Measurements from ENCODE around the gene SERPINA1.

Gene SERPINA1

GRCh38 chr14:94382716-94383596, 5.4 kb downstream of the SERPINA1 start:
- DNase-seq (ENCODE audit: low read depth in 2 of 2), result no peak

- no peak for DNase-seq (ENCODE audit: low read depth in 2 of 2)
These were observed 6.2 kb downstream of the SERPINA1 start for GRCh38 chr14:94382099-94382715.

- no peak for DNase-seq (ENCODE audit: low read depth in 2 of 2)
These were observed 7.0 kb downstream of the SERPINA1 start for GRCh38 chr14:94381149-94382030.

GRCh38 chr14:94380225-94381148, 7.9 kb downstream of the SERPINA1 start:
- DNase-seq (ENCODE audit: low read depth in 2 of 2), result no peak

GRCh38 chr14:94379291-94380224, 8.8 kb downstream of the SERPINA1 start:
- no peak for DNase-seq (ENCODE audit: low read depth in 2 of 2)

- no peak for DNase-seq (ENCODE audit: low read depth in 2 of 2)
These were observed 9.7 kb downstream of the SERPINA1 start for GRCh38 chr14:94378527-94379290.

- DNase-seq (ENCODE audit: low read depth in 2 of 2), result no peak
These were observed 10.4 kb downstream of the SERPINA1 start for GRCh38 chr14:94377866-94378470.

GRCh38 chr14:94376976-94377865, 11.2 kb downstream of the SERPINA1 start:
- no peak for DNase-seq (ENCODE audit: low read depth in 2 of 2)

GRCh38 chr14:94376108-94376975, 12.1 kb downstream of the SERPINA1 start:
- no peak for DNase-seq (ENCODE audit: low read depth in 2 of 2)

GRCh38 chr14:94375552-94376107, 12.8 kb downstream of the SERPINA1 start:
- DNase-seq (ENCODE audit: low read depth in 2 of 2), result no peak

- no peak for DNase-seq (ENCODE audit: low read depth in 2 of 2)
These were observed 13.6 kb downstream of the SERPINA1 start for GRCh38 chr14:94374749-94375260.

GRCh38 chr14:94374116-94374515, 14.3 kb downstream of the SERPINA1 start:
- no peak for DNase-seq (ENCODE audit: low read depth in 2 of 2)

- no peak for DNase-seq (ENCODE audit: low read depth in 2 of 2)
These were observed 14.7 kb downstream of the SERPINA1 start for GRCh38 chr14:94373708-94374107.

- DNase-seq (ENCODE audit: low read depth in 2 of 2), result no peak
These were observed 16.3 kb downstream of the SERPINA1 start for GRCh38 chr14:94372021-94372605.

GRCh38 chr14:94370524-94370910, 17.9 kb downstream of the SERPINA1 start:
- no peak for DNase-seq (ENCODE audit: low read depth in 2 of 2)
